Measurements from ENCODE around the gene CDK15. TPM values are rescaled to one million over a fixed set of nuclear protein-coding genes. Genes with fewer than 3 reads are reported as not detected.

CDK15 gene
- total and polyA plus RNA-seq, 2 experiments from 2014 or later = 0.27 TPM; not detected in 1

GRCh38 chr2:201827621-201828020, 21.3 kb downstream of the CDK15 start:
- Mint-ChIP-seq H3K36me3 (ENCODE audit: low read depth) (no peaks in the 10 kb centered on the region), H3K27ac (no peak overlapping the region), H3K4me3 (no peak overlapping the region), H3K27me3 (ENCODE audit: insufficient read depth, low read depth, poor library complexity) (no peaks in the 10 kb centered on the region), H3K9me3 (no peaks in the 10 kb centered on the region), H3K4me1 (no peaks in the 10 kb centered on the region)
- Histone ChIP-seq H3K9me2 (ENCODE audit: insufficient read depth) (peaks cover 9% of the 10 kb centered on the region; the same call in 1 of the 2 replicates), H3F3A (replicated peaks; ENCODE audit: low read depth) (no peaks in the 10 kb centered on the region), H3K4me3 (no peak overlapping the region), H4K20me1 (replicated peaks; ENCODE audit: insufficient read depth) (no peaks in the 10 kb centered on the region), H3K4me2 (no peak overlapping the region), H3K27ac (ENCODE audit: low read depth) (no peak overlapping the region), H3K4me1 (ENCODE audit: insufficient read depth) (no peaks in the 10 kb centered on the region), H3K79me2 (replicated peaks; ENCODE audit: insufficient read depth) (no peaks in the 10 kb centered on the region), H2AFZ (no peak overlapping the region), H3K27me3 (ENCODE audit: insufficient read depth) (no peaks in the 10 kb centered on the region), H3K36me3 (ENCODE audit: insufficient read depth) (no peaks in the 10 kb centered on the region)
- no peak for ATAC-seq
- DNase-seq (ENCODE audit: low spot score) = no peak
- TF ChIP-seq, protein P1, sequence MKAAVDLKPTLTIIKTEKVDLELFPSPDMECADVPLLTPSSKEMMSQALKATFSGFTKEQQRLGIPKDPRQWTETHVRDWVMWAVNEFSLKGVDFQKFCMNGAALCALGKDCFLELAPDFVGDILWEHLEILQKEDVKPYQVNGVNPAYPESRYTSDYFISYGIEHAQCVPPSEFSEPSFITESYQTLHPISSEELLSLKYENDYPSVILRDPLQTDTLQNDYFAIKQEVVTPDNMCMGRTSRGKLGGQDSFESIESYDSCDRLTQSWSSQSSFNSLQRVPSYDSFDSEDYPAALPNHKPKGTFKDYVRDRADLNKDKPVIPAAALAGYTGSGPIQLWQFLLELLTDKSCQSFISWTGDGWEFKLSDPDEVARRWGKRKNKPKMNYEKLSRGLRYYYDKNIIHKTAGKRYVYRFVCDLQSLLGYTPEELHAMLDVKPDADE (IDR thresholded peaks at IDR 0.05) = no peak
- TF ChIP-seq NANOG (IDR thresholded peaks at IDR 0.05; ENCODE audit: borderline replicate concordance) (no peak), POLR2AphosphoS5 (IDR thresholded peaks at IDR 0.05; ENCODE audit: low read depth) (no peak), JUNB (IDR thresholded peaks at IDR 0.05; ENCODE audit: unreplicated experiment) (no peak), ZNF114 (CRISPR knock-in tag; IDR thresholded peaks at IDR 0.05) (no peak), REST (IDR thresholded peaks at IDR 0.05; ENCODE audit: unreplicated experiment) (no peak), EZH2 (IDR thresholded peaks at IDR 0.05; ENCODE audit: low read depth, unreplicated experiment) (no peak), ZNF331 (CRISPR knock-in tag; IDR thresholded peaks at IDR 0.05; ENCODE audit: low read depth) (no peak), STAT1 (IDR thresholded peaks at IDR 0.05; ENCODE audit: unreplicated experiment) (no peak)
- TF ChIP-seq, protein P2, sequence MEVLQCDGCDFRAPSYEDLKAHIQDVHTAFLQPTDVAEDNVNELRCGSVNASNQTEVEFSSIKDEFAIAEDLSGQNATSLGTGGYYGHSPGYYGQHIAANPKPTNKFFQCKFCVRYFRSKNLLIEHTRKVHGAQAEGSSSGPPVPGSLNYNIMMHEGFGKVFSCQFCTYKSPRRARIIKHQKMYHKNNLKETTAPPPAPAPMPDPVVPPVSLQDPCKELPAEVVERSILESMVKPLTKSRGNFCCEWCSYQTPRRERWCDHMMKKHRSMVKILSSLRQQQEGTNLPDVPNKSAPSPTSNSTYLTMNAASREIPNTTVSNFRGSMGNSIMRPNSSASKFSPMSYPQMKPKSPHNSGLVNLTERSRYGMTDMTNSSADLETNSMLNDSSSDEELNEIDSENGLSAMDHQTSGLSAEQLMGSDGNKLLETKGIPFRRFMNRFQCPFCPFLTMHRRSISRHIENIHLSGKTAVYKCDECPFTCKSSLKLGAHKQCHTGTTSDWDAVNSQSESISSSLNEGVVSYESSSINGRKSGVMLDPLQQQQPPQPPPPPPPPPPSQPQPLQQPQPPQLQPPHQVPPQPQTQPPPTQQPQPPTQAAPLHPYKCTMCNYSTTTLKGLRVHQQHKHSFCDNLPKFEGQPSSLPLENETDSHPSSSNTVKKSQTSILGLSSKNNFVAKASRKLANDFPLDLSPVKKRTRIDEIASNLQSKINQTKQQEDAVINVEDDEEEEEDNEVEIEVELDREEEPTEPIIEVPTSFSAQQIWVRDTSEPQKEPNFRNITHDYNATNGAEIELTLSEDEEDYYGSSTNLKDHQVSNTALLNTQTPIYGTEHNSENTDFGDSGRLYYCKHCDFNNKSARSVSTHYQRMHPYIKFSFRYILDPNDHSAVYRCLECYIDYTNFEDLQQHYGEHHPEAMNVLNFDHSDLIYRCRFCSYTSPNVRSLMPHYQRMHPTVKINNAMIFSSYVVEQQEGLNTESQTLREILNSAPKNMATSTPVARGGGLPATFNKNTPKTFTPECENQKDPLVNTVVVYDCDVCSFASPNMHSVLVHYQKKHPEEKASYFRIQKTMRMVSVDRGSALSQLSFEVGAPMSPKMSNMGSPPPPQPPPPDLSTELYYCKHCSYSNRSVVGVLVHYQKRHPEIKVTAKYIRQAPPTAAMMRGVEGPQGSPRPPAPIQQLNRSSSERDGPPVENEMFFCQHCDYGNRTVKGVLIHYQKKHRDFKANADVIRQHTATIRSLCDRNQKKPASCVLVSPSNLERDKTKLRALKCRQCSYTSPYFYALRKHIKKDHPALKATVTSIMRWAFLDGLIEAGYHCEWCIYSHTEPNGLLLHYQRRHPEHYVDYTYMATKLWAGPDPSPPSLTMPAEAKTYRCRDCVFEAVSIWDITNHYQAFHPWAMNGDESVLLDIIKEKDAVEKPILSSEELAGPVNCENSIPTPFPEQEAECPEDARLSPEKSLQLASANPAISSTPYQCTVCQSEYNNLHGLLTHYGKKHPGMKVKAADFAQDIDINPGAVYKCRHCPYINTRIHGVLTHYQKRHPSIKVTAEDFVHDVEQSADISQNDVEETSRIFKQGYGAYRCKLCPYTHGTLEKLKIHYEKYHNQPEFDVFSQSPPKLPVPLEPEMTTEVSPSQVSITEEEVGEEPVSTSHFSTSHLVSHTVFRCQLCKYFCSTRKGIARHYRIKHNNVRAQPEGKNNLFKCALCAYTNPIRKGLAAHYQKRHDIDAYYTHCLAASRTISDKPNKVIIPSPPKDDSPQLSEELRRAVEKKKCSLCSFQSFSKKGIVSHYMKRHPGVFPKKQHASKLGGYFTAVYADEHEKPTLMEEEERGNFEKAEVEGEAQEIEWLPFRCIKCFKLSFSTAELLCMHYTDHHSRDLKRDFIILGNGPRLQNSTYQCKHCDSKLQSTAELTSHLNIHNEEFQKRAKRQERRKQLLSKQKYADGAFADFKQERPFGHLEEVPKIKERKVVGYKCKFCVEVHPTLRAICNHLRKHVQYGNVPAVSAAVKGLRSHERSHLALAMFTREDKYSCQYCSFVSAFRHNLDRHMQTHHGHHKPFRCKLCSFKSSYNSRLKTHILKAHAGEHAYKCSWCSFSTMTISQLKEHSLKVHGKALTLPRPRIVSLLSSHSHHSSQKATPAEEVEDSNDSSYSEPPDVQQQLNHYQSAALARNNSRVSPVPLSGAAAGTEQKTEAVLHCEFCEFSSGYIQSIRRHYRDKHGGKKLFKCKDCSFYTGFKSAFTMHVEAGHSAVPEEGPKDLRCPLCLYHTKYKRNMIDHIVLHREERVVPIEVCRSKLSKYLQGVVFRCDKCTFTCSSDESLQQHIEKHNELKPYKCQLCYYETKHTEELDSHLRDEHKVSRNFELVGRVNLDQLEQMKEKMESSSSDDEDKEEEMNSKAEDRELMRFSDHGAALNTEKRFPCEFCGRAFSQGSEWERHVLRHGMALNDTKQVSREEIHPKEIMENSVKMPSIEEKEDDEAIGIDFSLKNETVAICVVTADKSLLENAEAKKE (CRISPR knock-in tag; IDR thresholded peaks at IDR 0.05) = no peak
